HepG2 (cell line): ENCODE data around the gene ZBTB20. TPM values are rescaled to one million over a fixed set of nuclear protein-coding genes. Genes with fewer than 3 reads are reported as not detected.

Experiments used
- ATAC-seq: fragments of 200-7000 bp; cut with Tn5 transposase; 3 replicates; pipeline ENCODE4 v1.9.1; 2020; ENCODE audit warnings: mild to moderate bottlenecking, moderate library complexity
- BruUV-seq: library from RNA; stranded (reverse); fragments of 400-500 nt; replicated peaks from 2 replicates; lab custom pipeline; 2021; lab: Mats Ljungman, UMichigan
- CTCF ChIA-PET: fragments of 300-600 bp; formaldehyde crosslinking; extraction: SDS; loops from one replicate; lab custom pipeline; 2021; ENCODE audit warnings: low total read pairs, inconsistent platforms, low intra/inter-chr PET ratio; lab: Yijun Ruan, JAX
- POLR2A ChIA-PET: fragments of 350-600 bp; sonication (Branson Sonifier 250); formaldehyde crosslinking; loops from one replicate; lab custom pipeline; 2020; ENCODE audit warnings: antibody characterized with exemption, inconsistent platforms; lab: Yijun Ruan, JAX
- DNase-seq: peaks from one replicate; pipeline ENCODE4 v3.0.0-alpha.2; 2015; ENCODE audit warnings: low spot score
- FAIRE-seq: peaks from 3 replicates; lab custom pipeline; 2011; peaks lifted over from hg19 to GRCh38; lab: Jason Lieb, UNC
- H2AFZ ChIP-seq: one replicate; pipeline ENCODE4 v1.6.1; 2011; ENCODE audit warnings: low read length, inconsistent platforms
- H3K27ac ChIP-seq: fragments of 300-600 bp; 3 replicates; pipeline ENCODE4 v1.8.0; 2011; ENCODE audit warnings: mixed run types, mild to moderate bottlenecking, mixed read lengths, low read length, inconsistent platforms; ENCODE audit not compliant: insufficient read depth; ENCODE audit errors: extremely low read length
- H3K27me3 ChIP-seq, 2 experiments: fragments of 200-600 bp in 1 of 2; 2 replicates in 1 of 2; 3 replicates in 1 of 2; pipeline versions ENCODE4 v1.6.0 to v1.8.0; 2011; ENCODE audit warnings: low read length in 2 of 2, mild to moderate bottlenecking in 2 of 2, moderate library complexity in 2 of 2, inconsistent platforms in 1 of 2; ENCODE audit not compliant: insufficient read depth in 2 of 2, control insufficient read depth in 1 of 2
- H3K36me3 ChIP-seq, 2 experiments: fragments of 200-600 bp in 1 of 2; replicated peaks in 1 of 2; 2 replicates in 1 of 2; 3 replicates in 1 of 2; pipeline versions ENCODE4 v1.5.1 to v1.8.0; 2011; ENCODE audit warnings: low read length in 2 of 2, inconsistent platforms in 1 of 2; ENCODE audit not compliant: insufficient read depth in 2 of 2, control insufficient read depth in 1 of 2
- H3K4me1 ChIP-seq: 2 replicates; pipeline ENCODE4 v1.5.1; 2012; ENCODE audit warnings: low read length, inconsistent platforms; ENCODE audit not compliant: insufficient read depth
- H3K4me2 ChIP-seq: 2 replicates; pipeline ENCODE4 v1.6.0; 2011; ENCODE audit warnings: low read depth, low read length, inconsistent platforms
- H3K4me3 ChIP-seq, 3 experiments: fragments of 200-600 bp in 1 of 3; sonication (generic), shearing (Covaris generic) in 1 of 3; replicated peaks in 1 of 3; 2 replicates each; pipeline ENCODE4 v1.5.1; 2011 to 2016; ENCODE audit warnings: low read length in 3 of 3, inconsistent platforms in 2 of 3, low read depth in 2 of 3, mild to moderate bottlenecking in 2 of 3, control low read depth in 1 of 3, mixed read lengths in 1 of 3; ENCODE audit not compliant: insufficient read depth in 1 of 3
- H3K79me2 ChIP-seq: one replicate; pipeline ENCODE4 v1.6.1; 2011; ENCODE audit warnings: low read length, inconsistent platforms; ENCODE audit not compliant: insufficient read depth
- H3K9ac ChIP-seq: 2 replicates; pipeline ENCODE4 v1.6.0; 2011; ENCODE audit warnings: mild to moderate bottlenecking, low read depth, low read length, inconsistent platforms; ENCODE audit not compliant: insufficient read depth
- H3K9me3 ChIP-seq: 2 replicates; pipeline ENCODE4 v1.5.1; 2012; ENCODE audit warnings: mild to moderate bottlenecking, low read length
- H4K20me1 ChIP-seq: 2 replicates; pipeline ENCODE4 v1.6.0; 2011; ENCODE audit warnings: inconsistent platforms, mild to moderate bottlenecking, low read length, moderate library complexity; ENCODE audit not compliant: insufficient read depth
- CHCHD3 ChIP-seq: sonication (generic); formaldehyde crosslinking; IDR thresholded peaks from 2 replicates; pipeline ENCODE4 v1.8.0; 2022; ENCODE audit warnings: mild to moderate bottlenecking, missing genetic modification reagents, moderate library complexity
- ERF ChIP-seq: IDR thresholded peaks from 2 replicates; pipeline ENCODE4 v1.6.1; 2018; ENCODE audit warnings: missing biosample characterization, missing genetic modification reagents
- HOXA3 ChIP-seq: sonication (generic); formaldehyde crosslinking; IDR thresholded peaks from 2 replicates; pipeline ENCODE4 v1.5.0; 2020; ENCODE audit warnings: missing genetic modification reagents
- KMT2A ChIP-seq: sonication (generic); formaldehyde crosslinking; IDR thresholded peaks from 2 replicates; pipeline ENCODE4 v1.4.0; 2020; ENCODE audit warnings: missing genetic modification reagents
- KMT2B ChIP-seq: IDR thresholded peaks from 2 replicates; pipeline ENCODE4 v1.6.1; 2016; ENCODE audit warnings: missing genetic modification reagents, missing compliant biosample characterization
- NONO ChIP-seq, 2 experiments: fragments of 450-650 bp in 1 of 2; sonication (generic) in 1 of 2; formaldehyde crosslinking in 1 of 2; IDR thresholded peaks in 1 of 2; conservative IDR thresholded peaks in 1 of 2; 2 replicates each; pipeline versions ENCODE4 v1.6.1 to v1.8.0; 2017 to 2022; ENCODE audit warnings: mild to moderate bottlenecking in 1 of 2, missing genetic modification reagents in 1 of 2, moderate library complexity in 1 of 2
- POLR2A ChIP-seq, 2 experiments: IDR thresholded peaks; 2 replicates each; pipeline ENCODE4 v1.6.1; 2011; ENCODE audit warnings: low read depth in 2 of 2, low read length in 2 of 2, mild to moderate bottlenecking in 1 of 2, moderate library complexity in 1 of 2; ENCODE audit not compliant: insufficient read depth in 1 of 2
- SSRP1 ChIP-seq: IDR thresholded peaks from 2 replicates; pipeline ENCODE4 v1.6.1; 2016; ENCODE audit warnings: control low read depth
- THAP11 ChIP-seq: IDR thresholded peaks from 2 replicates; pipeline ENCODE4 v1.6.1; 2016; ENCODE audit warnings: missing biosample characterization, missing genetic modification reagents
- TOE1 ChIP-seq: sonication (generic); formaldehyde crosslinking; IDR thresholded peaks from 2 replicates; pipeline ENCODE4 v1.4.0; 2020; ENCODE audit warnings: mild to moderate bottlenecking, missing genetic modification reagents
- ZFP37 ChIP-seq: sonication (generic); formaldehyde crosslinking; IDR thresholded peaks from 2 replicates; pipeline ENCODE4 v1.4.0; 2020; ENCODE audit warnings: missing genetic modification reagents, borderline replicate concordance
- ZMYM4 ChIP-seq: sonication (generic); formaldehyde crosslinking; IDR thresholded peaks from 2 replicates; pipeline ENCODE4 v1.8.1; 2023; ENCODE audit warnings: mild to moderate bottlenecking, missing genetic modification reagents
- ZNF292 ChIP-seq: sonication (generic); formaldehyde crosslinking; IDR thresholded peaks from 2 replicates; pipeline ENCODE4 v1.8.1; 2022; ENCODE audit warnings: mild to moderate bottlenecking, low read depth, missing genetic modification reagents, borderline replicate concordance
- ZNF768 ChIP-seq: sonication (generic); formaldehyde crosslinking; IDR thresholded peaks from 2 replicates; pipeline ENCODE4 v1.4.0; 2020; ENCODE audit warnings: missing genetic modification reagents
- WGBS: methylation state at CpG from one replicate; pipeline ENCODE4 v1.1.6; 2017; ENCODE audit warnings: low lambda C conversion rate; 5-methylcytosine and 5-hydroxymethylcytosine counted together
- in situ Hi-C: cut with HindIII; loops from 2 replicates; pipeline ENCODE4 v1.10.0; 2017; ENCODE audit warnings: low pct_unique_long_range_greater_than_20kb; ENCODE audit not compliant: extremely low pct_ligation_motif_present
- intact Hi-C: fragments of 100-400 bp; cut with micrococcal nuclease; formaldehyde crosslinking; loops from one replicate; pipeline ENCODE4 v1.10.0; 2022; ENCODE audit not compliant: unreplicated experiment
- polyA plus RNA-seq, 8 experiments: library from polyadenylated mRNA; depleted of rRNA in 3 of 8; stranded (reverse) in 7 of 8; unstranded in 1 of 8; fragments of >200 nt; fragmentation: Illumina TruSeq in 4 of 8; extraction: Trizol in 4 of 8; gene quantifications; 2 replicates each; pipeline versions ENCODE4 v1.2.1 to v1.2.3, GENCODE V29; 2011 to 2016; ENCODE audit warnings: low read depth in 4 of 8, missing spikeins in 1 of 8, mixed read lengths in 1 of 8; ENCODE audit not compliant: insufficient read depth in 1 of 8
- total RNA-seq, 5 experiments: library from RNA; depleted of rRNA; stranded (reverse); fragments of >200 nt; fragmentation: Illumina TruSeq; extraction: Trizol; gene quantifications; 2 replicates each; pipeline ENCODE4 v1.2.3, GENCODE V29; 2016; ENCODE audit warnings: low read depth in 1 of 5
- TF ChIP-seq, protein P1 (sequence below): sonication (generic); formaldehyde crosslinking; IDR thresholded peaks from 2 replicates; pipeline ENCODE4 v1.5.1; 2020; ENCODE audit warnings: mild to moderate bottlenecking, missing genetic modification reagents

ZBTB20 gene
- total and polyA plus RNA-seq, 2 of the 13 experiments (the other 11 are each of a cell fraction or from before 2014, with no cell fraction given), result 1.9 to 8.8 TPM

- H3K9ac ChIP-seq, result no peak overlapping the region
- no peak overlapping the region for H2AFZ ChIP-seq
- no peak for TF ChIP-seq SSRP1 (CRISPR knock-in tag)
- no peak for TF ChIP-seq TOE1
- TF ChIP-seq ZFP37 (CRISPR knock-in tag), result no peak
- TF ChIP-seq CHCHD3, result no peak
- no peak for TF ChIP-seq ERF
- ChIA-PET CTCF (no interaction called here), POLR2A (no interaction called here)
- no TSS peak for BruUV-seq
- DNase-seq (no peak), ATAC-seq (no peak), FAIRE-seq (no peak)
- intact Hi-C loops (loop anchor here (10.0 kb wide), 1 partner anchor 118 kb away; no protein-coding TSS in a partner anchor), in situ Hi-C loops (no loop called here)
- H3K4me3 ChIP-seq, result no peak overlapping the region
- H3K4me1 ChIP-seq, result peaks cover 36% of the 10 kb centered on the region
- H3K9me3 ChIP-seq, result no peaks in the 10 kb centered on the region
- peaks cover 24% of the 10 kb centered on the region for H3K79me2 ChIP-seq
- H3K27me3 ChIP-seq, result no peaks in the 10 kb centered on the region
- H3K27ac ChIP-seq, result no peak overlapping the region
- 90% methylated on average over 4 of the region's 4 CpGs for WGBS
- H4K20me1 ChIP-seq, result no peaks in the 10 kb centered on the region
- H3K4me2 ChIP-seq, result no peak overlapping the region
- H3K36me3 ChIP-seq, result no peaks in the 10 kb centered on the region
Measured at GRCh38 chr3:114626751-114627150, 520.3 kb downstream of the ZBTB20 start.

DNA sequence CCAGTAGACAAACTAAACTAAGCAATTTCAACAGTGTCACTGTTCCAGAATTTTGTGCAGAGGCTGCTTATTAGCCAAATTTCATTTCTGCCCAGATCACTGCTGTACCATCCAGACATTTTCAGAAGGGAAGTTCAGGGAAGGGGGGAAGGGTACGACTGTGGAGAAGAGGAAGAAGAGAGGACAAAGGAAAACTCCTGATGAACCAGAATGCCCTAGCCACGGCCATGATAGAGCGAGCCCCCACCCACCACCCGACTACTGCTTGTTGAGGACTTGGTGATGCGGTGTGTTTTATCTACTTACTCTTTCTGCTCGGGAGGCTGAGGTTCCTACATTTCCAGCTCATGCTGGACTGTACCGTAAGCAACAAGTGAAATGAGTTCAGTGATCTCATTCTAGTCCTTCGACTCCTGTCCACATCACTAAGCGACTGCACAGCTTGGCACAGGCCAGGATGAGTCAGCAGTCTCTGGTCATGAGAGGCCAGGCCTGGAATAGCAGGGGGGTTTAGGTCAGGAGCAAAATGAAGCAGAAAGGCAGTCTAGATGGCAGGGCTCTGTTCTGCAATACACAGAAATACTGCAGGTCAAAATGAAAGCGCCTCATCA lies 522.4 kb downstream of the ZBTB20 start:
- intact Hi-C loops (loop anchor here (2.0 to 10.0 kb wide), 3 partner anchors 33 to 120 kb away; no protein-coding TSS in a partner anchor), in situ Hi-C loops (no loop called here)
- ChIA-PET CTCF (no interaction called here), POLR2A (interaction anchor here (1.1 kb wide), 1 partner anchor 11 kb away, joined by 3 read pairs; no protein-coding TSS in a partner anchor)
- DNase-seq (peak; percentile 87), FAIRE-seq (peak; percentile 60), ATAC-seq (peak; percentile 96)
- Histone ChIP-seq H3K9ac (peak overlapping the region; percentile 75), H3K27ac (peak overlapping the region; percentile 76), H4K20me1 (no peaks in the 10 kb centered on the region), H3K27me3 (no peaks in the 10 kb centered on the region), H2AFZ (peak overlapping the region; percentile 69), H3K4me1 (peaks cover 39% of the 10 kb centered on the region), H3K79me2 (peaks cover 27% of the 10 kb centered on the region), H3K4me2 (peak overlapping the region; percentile 67), H3K36me3 (no peaks in the 10 kb centered on the region), H3K9me3 (no peaks in the 10 kb centered on the region), H3K4me3 (peak overlapping the region; percentile 52 to 71 (median 57))
- BruUV-seq, result TSS peak; percentile 88
- 14% methylated on average over 8 of the region's 10 CpGs for WGBS
- TF ChIP-seq ZNF768 (CRISPR knock-in tag), result peak; percentile 82; the same call in 1 of the 2 replicates
- 0 out of 2 replicates have a peak, but pooled peaks have one; percentile 25 for TF ChIP-seq KMT2A (CRISPR knock-in tag)
- TF ChIP-seq NONO (IDR thresholded peaks at IDR 0.05), result no peak
- 0 out of 2 replicates have a peak, but pooled peaks have one; percentile 34 for TF ChIP-seq NONO (CRISPR knock-in tag; conservative IDR thresholded peaks at IDR 0.05)
- peak; percentile 65 for TF ChIP-seq ZMYM4 (CRISPR knock-in tag)
- TF ChIP-seq ZNF292 (CRISPR knock-in tag), result peak; percentile 40; the same call in 1 of the 2 replicates
- TF ChIP-seq THAP11 (CRISPR knock-in tag), result peak; percentile 32; the same call in 1 of the 2 replicates
- peak; percentile 57; the same call in 1 of the 2 replicates for TF ChIP-seq KMT2B
- peak; percentile 43; the same call in 1 of the 2 replicates for TF ChIP-seq HOXA3 (CRISPR knock-in tag)
- TF ChIP-seq, protein P1, sequence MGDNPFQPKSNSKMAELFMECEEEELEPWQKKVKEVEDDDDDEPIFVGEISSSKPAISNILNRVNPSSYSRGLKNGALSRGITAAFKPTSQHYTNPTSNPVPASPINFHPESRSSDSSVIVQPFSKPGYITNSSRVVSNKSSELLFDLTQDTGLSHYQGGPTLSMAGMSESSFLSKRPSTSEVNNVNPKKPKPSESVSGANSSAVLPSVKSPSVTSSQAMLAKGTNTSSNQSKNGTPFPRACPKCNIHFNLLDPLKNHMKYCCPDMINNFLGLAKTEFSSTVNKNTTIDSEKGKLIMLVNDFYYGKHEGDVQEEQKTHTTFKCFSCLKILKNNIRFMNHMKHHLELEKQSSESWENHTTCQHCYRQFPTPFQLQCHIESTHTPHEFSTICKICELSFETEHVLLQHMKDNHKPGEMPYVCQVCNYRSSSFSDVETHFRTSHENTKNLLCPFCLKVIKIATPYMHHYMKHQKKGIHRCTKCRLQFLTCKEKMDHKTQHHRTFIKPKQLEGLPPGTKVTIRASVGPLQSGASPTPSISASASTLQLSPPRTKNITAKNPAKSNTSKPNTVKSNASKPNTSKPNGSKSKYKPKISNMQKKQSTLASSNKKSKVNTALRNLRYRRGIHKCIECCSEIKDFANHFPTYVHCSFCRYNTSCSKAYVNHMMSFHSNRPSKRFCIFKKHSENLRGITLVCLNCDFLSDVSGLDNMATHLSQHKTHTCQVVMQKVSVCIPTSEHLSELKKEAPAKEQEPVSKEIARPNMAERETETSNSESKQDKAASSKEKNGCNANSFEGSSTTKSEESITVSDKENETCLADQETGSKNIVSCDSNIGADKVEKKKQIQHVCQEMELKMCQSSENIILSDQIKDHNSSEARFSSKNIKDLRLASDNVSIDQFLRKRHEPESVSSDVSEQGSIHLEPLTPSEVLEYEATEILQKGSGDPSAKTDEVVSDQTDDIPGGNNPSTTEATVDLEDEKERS (CRISPR knock-in tag), result peak; percentile 29; the same call in 1 of the 2 replicates
- TF ChIP-seq POLR2A (IDR thresholded peaks at IDR 0.05; ENCODE audit: insufficient read depth in 1 of 2, low read depth in 2 of 2, low read length in 2 of 2), result peak; percentile 40 to 89; a peak in 3 of 4 replicates
